IMR-90 (cell line): ENCODE data around the gene JAK1. TPM values are rescaled to one million over a fixed set of nuclear protein-coding genes. Genes with fewer than 3 reads are reported as not detected.

Source experiments
- ATAC-seq: fragments of 200-7000 bp; cut with Tn5 transposase; 2 replicates; pipeline ENCODE4 v1.9.1; 2020; ENCODE audit warnings: low read depth, mild to moderate bottlenecking, moderate library complexity
- BruUV-seq: library from RNA; stranded (reverse); fragments of 400-500 nt; replicated peaks from 2 replicates; lab custom pipeline; 2021; lab: Mats Ljungman, UMichigan
- CTCF ChIA-PET: fragments of 300-600 bp; formaldehyde crosslinking; extraction: SDS; loops from one replicate; lab custom pipeline; 2021; ENCODE audit warnings: antibody characterized with exemption; lab: Yijun Ruan, JAX
- POLR2A ChIA-PET: fragments of 300-600 bp; sonication (Branson Sonifier 250); formaldehyde crosslinking; loops from one replicate; lab custom pipeline; 2022; ENCODE audit warnings: antibody characterized with exemption; ENCODE audit not compliant: unreplicated experiment; lab: Charles Lee
- DNase-seq: peaks from one replicate; pipeline ENCODE4 v3.0.0; 2013
- H2AFZ ChIP-seq: replicated peaks from 2 replicates; pipeline ENCODE3; 2013; ENCODE audit warnings: low read length, mild to moderate bottlenecking; ENCODE audit not compliant: poor library complexity
- H2AK5ac ChIP-seq: 2 replicates; pipeline ENCODE4 v1.6.1; 2013; ENCODE audit warnings: low read depth, low read length, inconsistent platforms
- H2AK9ac ChIP-seq: replicated peaks from 2 replicates; pipeline ENCODE3; 2013; ENCODE audit warnings: mild to moderate bottlenecking, low read depth, low read length, moderate library complexity; ENCODE audit not compliant: poor library complexity
- H2BK120ac ChIP-seq: 2 replicates; pipeline ENCODE4 v1.6.1; 2013; ENCODE audit warnings: low read depth, low read length, inconsistent platforms
- H2BK15ac ChIP-seq: 3 replicates; pipeline ENCODE4 v1.6.1; 2013; ENCODE audit warnings: low read depth, low read length, inconsistent platforms
- H2BK20ac ChIP-seq: 2 replicates; pipeline ENCODE4 v1.6.1; 2013; ENCODE audit warnings: low read depth, mild to moderate bottlenecking, inconsistent platforms, low read length, moderate library complexity
- H2BK5ac ChIP-seq: 2 replicates; pipeline ENCODE4 v1.6.1; 2013; ENCODE audit warnings: mild to moderate bottlenecking, low read depth, low read length, inconsistent platforms; ENCODE audit not compliant: poor library complexity, severe bottlenecking
- H3K14ac ChIP-seq: replicated peaks from 2 replicates; pipeline ENCODE4 v1.6.1; 2013; ENCODE audit warnings: low read depth, low read length, inconsistent platforms
- H3K18ac ChIP-seq: 2 replicates; pipeline ENCODE4 v1.6.1; 2013; ENCODE audit warnings: low read depth, low read length, control low read depth
- H3K23ac ChIP-seq: 2 replicates; pipeline ENCODE4 v1.6.1; 2013; ENCODE audit warnings: low read depth, low read length, inconsistent platforms
- H3K27ac ChIP-seq: 2 replicates; pipeline ENCODE4 v1.5.1; 2013; ENCODE audit warnings: mild to moderate bottlenecking, control low read depth, low read length; ENCODE audit not compliant: insufficient read depth
- H3K27me3 ChIP-seq: 2 replicates; pipeline ENCODE4 v1.6.1; 2013; ENCODE audit warnings: low read length; ENCODE audit not compliant: control insufficient read depth, insufficient read depth
- H3K36me3 ChIP-seq: 2 replicates; pipeline ENCODE4 v1.6.1; 2013; ENCODE audit warnings: low read length, mixed read lengths; ENCODE audit not compliant: control insufficient read depth, insufficient read depth
- H3K4ac ChIP-seq: 2 replicates; pipeline ENCODE4 v1.6.1; 2013; ENCODE audit warnings: low read depth, low read length, inconsistent platforms
- H3K4me1 ChIP-seq: 2 replicates; pipeline ENCODE4 v1.6.1; 2013; ENCODE audit warnings: low read length, mixed read lengths; ENCODE audit not compliant: control insufficient read depth, insufficient read depth
- H3K4me2 ChIP-seq: 2 replicates; pipeline ENCODE4 v1.6.1; 2013; ENCODE audit warnings: low read depth, mild to moderate bottlenecking, control low read depth, low read length, moderate library complexity
- H3K4me3 ChIP-seq: 2 replicates; pipeline ENCODE4 v1.5.1; 2013; ENCODE audit warnings: low read depth, mild to moderate bottlenecking, control low read depth, low read length, moderate library complexity; ENCODE audit not compliant: insufficient read depth
- H3K56ac ChIP-seq: 2 replicates; pipeline ENCODE4 v1.6.1; 2013; ENCODE audit warnings: low read length, inconsistent platforms; ENCODE audit not compliant: insufficient read depth; ENCODE audit errors: extremely low read depth
- H3K79me1 ChIP-seq, 2 experiments: 2 replicates each; pipeline ENCODE4 v1.6.1; 2013; ENCODE audit warnings: low read length in 2 of 2, inconsistent platforms in 1 of 2, low read depth in 1 of 2
- H3K9ac ChIP-seq: 2 replicates; pipeline ENCODE4 v1.6.1; 2013; ENCODE audit warnings: low read depth, low read length, control low read depth
- H3K9me1 ChIP-seq: 2 replicates; pipeline ENCODE4 v1.6.1; 2013; ENCODE audit warnings: low read length, inconsistent platforms; ENCODE audit not compliant: insufficient read depth
- H3K9me3 ChIP-seq: 2 replicates; pipeline ENCODE4 v1.6.1; 2013; ENCODE audit warnings: low read length; ENCODE audit not compliant: control insufficient read depth, insufficient read depth
- H4K20me1 ChIP-seq: 2 replicates; pipeline ENCODE4 v1.6.1; 2013; ENCODE audit warnings: low read length, inconsistent platforms; ENCODE audit not compliant: insufficient read depth
- H4K5ac ChIP-seq: 2 replicates; pipeline ENCODE4 v1.6.1; 2013; ENCODE audit warnings: mild to moderate bottlenecking, low read depth, low read length, control low read depth
- H4K8ac ChIP-seq, 2 experiments: 2 replicates each; pipeline ENCODE4 v1.6.1; 2013; ENCODE audit warnings: low read depth in 2 of 2, low read length in 2 of 2, control low read depth in 1 of 2, inconsistent platforms in 1 of 2
- H4K91ac ChIP-seq: 2 replicates; pipeline ENCODE4 v1.6.1; 2013; ENCODE audit warnings: low read depth, low read length, inconsistent platforms; ENCODE audit not compliant: insufficient read depth
- BHLHE40 ChIP-seq: fragments of 150-350 bp; IDR thresholded peaks from 2 replicates; pipeline ENCODE4 v1.6.1; 2016; ENCODE audit warnings: mild to moderate bottlenecking, low read depth, low read length
- ELK1 ChIP-seq: fragments of 150-350 bp; IDR thresholded peaks from 2 replicates; pipeline ENCODE4 v1.6.1; 2016; ENCODE audit warnings: low read depth, mild to moderate bottlenecking, low read length, moderate library complexity, borderline replicate concordance
- MAFK ChIP-seq: IDR thresholded peaks from 2 replicates; pipeline ENCODE4 v1.6.1; 2012; ENCODE audit warnings: low read depth, low read length, improper control_type of control experiment
- MXI1 ChIP-seq: IDR thresholded peaks from 2 replicates; pipeline ENCODE4 v1.6.1; 2012; ENCODE audit warnings: low read depth, mild to moderate bottlenecking, low read length, moderate library complexity, borderline replicate concordance
- USF2 ChIP-seq: fragments of 150-350 bp; IDR thresholded peaks from 2 replicates; pipeline ENCODE4 v1.6.1; 2017; ENCODE audit warnings: mild to moderate bottlenecking, antibody characterized with exemption, low read length, low read depth
- WGBS, 2 experiments: methylation state at CpG; one replicate each; pipeline versions ENCODE4 v1.1.5 to v1.1.7; 2013; ENCODE audit warnings: missing lambda C conversion rate in 2 of 2; ENCODE audit not compliant: insufficient read length in 1 of 2; ENCODE audit errors: extremely low coverage in 2 of 2; 5-methylcytosine and 5-hydroxymethylcytosine counted together
- dilution Hi-C: fragments of 300-500 bp; cut with HindIII; formaldehyde crosslinking; loops from one replicate; pipeline ENCODE4 v1.14.3; 2018; ENCODE audit warnings: low sequenced_read_pairs; ENCODE audit not compliant: unreplicated experiment
- in situ Hi-C: fragments of 300-500 bp; cut with MboI; formaldehyde crosslinking; loops from 3 replicates; pipeline ENCODE4 v1.14.3; 2019; ENCODE audit warnings: low sequenced_read_pairs, inconsistent platforms, mixed read lengths
- intact Hi-C: fragments of 100-400 bp; cut with micrococcal nuclease; formaldehyde crosslinking; loops from 2 replicates; pipeline ENCODE4 v1.10.0; 2022
- polyA plus RNA-seq, 3 experiments: library from polyadenylated mRNA; depleted of rRNA; stranded (reverse); fragments of >200 nt; gene quantifications; 2 replicates each; pipeline ENCODE4 v1.2.3, GENCODE V29; 2012; ENCODE audit warnings: low replicate concordance in 1 of 3
- total RNA-seq: library from RNA; depleted of rRNA; stranded (reverse); fragments of >200 nt; gene quantifications from 2 replicates; pipeline ENCODE4 v1.2.3, GENCODE V29; 2012

Gene JAK1
- total and polyA plus RNA-seq, 2 of the 4 experiments (the other 2 are of a cell fraction) = 76.9 to 103 TPM

DNA sequence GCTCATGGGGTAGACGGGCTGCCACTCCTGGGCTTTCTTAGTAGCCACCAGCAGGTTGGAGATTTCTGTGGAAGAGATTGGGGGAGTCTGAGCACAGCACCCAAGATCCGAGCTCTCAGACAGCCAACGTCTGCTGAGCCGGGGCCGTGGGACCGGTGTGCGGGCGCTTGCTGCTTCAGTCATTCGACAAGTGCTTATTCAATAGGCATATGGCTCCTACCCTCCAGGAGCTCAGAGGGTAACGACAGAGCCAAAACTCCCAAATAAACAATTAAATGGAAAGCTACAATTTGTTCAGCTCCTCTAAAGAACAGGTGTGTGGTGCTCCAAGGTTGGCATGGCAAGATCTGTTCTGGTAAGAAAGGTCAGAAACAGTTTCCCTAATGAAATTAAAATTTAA, 115.5 kb downstream of the JAK1 start:
- no peaks in the 10 kb centered on the region for H3K79me1 ChIP-seq
- intact Hi-C loops (no loop called here), in situ Hi-C loops (no loop called here), dilution Hi-C loops (no loop called here)
- no peak overlapping the region for H3K4ac ChIP-seq
- WGBS, 2 experiments = 95% methylated on average over 8 of the region's 10 CpGs; no CpG with 5 or more reads in 1 of the 2 experiments
- no peak overlapping the region for H2BK15ac ChIP-seq
- DNase-seq (no peak), ATAC-seq (no peak)
- TF ChIP-seq USF2 = no peak
- TF ChIP-seq MXI1 = no peak
- TF ChIP-seq ELK1 = no peak
- no peak for TF ChIP-seq BHLHE40
- no peak for TF ChIP-seq MAFK
- H3K4me2 ChIP-seq = no peak overlapping the region
- H2AFZ ChIP-seq = no peak overlapping the region
- no peak overlapping the region for H3K23ac ChIP-seq
- H3K14ac ChIP-seq = no peak overlapping the region
- H3K9ac ChIP-seq = no peak overlapping the region
- H2BK20ac ChIP-seq = no peak overlapping the region
- CTCF ChIA-PET = no interaction called here
- H2BK5ac ChIP-seq = no peak overlapping the region
- no peak overlapping the region for H4K5ac ChIP-seq
- H3K36me3 ChIP-seq = peaks cover 73% of the 10 kb centered on the region
- H3K4me3 ChIP-seq = no peak overlapping the region
- no peak overlapping the region for H2AK9ac ChIP-seq
- no peaks in the 10 kb centered on the region for H3K9me3 ChIP-seq
- peaks cover 17% of the 10 kb centered on the region for H3K9me1 ChIP-seq
- H3K27me3 ChIP-seq = no peaks in the 10 kb centered on the region
- H3K4me1 ChIP-seq = no peaks in the 10 kb centered on the region
- H4K91ac ChIP-seq = no peak overlapping the region
- H3K18ac ChIP-seq = no peak overlapping the region
- POLR2A ChIA-PET = interaction anchor here (0.5 kb wide), 1 partner anchor 410 kb away, joined by 3 read pairs; no protein-coding TSS in a partner anchor
- no peak overlapping the region for H3K27ac ChIP-seq
- H4K20me1 ChIP-seq = no peaks in the 10 kb centered on the region
- H3K56ac ChIP-seq = no peak overlapping the region
- no TSS peak for BruUV-seq
- no peak overlapping the region for H4K8ac ChIP-seq
- no peak overlapping the region for H2BK120ac ChIP-seq
- no peak overlapping the region for H2AK5ac ChIP-seq
